Measurements from ENCODE around the gene SEMA5B.

DNA sequence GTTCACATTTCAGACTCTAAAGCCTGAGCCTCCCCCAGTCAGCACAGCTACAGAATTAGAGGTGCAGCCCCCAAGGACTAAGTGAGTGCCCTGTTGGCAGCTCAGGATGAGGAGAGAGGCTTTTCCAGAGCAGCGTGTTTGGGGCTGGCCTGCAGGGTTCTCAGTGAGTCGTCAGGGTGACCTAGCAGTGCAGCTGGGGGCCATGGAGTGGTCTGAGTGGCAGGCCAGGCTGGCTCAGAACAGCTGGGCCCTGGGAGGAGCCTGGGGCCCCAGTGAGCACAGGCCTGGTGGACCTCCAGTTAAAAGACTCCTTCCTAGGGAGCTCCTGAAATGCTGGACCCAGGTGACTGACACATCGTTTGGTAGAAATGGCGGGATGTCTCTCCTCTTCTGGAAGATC, 124.4 kb downstream of the SEMA5B start:
- no peak for TF ChIP-seq POLR2AphosphoS5 (IDR thresholded peaks at IDR 0.05; ENCODE audit: low read depth, low read length)
- no peak for TF ChIP-seq POLR2A (IDR thresholded peaks at IDR 0.05; ENCODE audit: low read depth, low read length)
- TF ChIP-seq SPI1 (IDR thresholded peaks at IDR 0.05; ENCODE audit: low read depth, low read length), result no peak
